ENCODE data around the gene NAA80.

DNA sequence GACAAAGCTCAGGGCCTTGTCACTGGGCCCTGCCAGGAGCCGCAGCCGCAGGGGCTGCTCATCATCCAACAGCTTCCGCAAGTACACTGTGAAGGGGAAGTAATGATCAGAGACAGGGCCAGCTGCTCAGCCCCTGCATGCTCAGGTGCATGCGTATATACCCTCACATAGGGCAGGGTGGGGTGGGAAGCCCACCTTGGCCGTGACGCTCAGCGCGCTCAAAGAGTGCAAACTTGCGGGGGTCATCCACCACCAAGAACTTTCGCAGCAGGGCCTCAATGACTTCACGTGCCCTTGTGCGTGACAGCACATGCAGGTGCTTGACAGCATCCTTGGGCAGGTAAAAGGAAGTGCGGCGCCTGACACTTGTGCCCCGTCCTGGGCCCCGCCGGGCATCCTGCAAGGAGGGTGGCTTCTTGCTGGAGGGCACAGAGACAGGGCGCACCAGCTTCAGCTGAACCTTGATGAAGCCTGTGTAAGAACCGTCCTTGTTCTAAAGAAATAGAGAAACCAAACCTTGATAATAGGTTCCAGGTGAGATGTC lies 32.2 kb upstream of the NAA80 start:
- no peak for TF ChIP-seq CTCF (IDR thresholded peaks at IDR 0.05; ENCODE audit: low read depth, low read length, poor library complexity, severe bottlenecking)
- TF ChIP-seq EZH2phosphoT487 (IDR thresholded peaks at IDR 0.05; ENCODE audit: borderline replicate concordance, low read length), result no peak

Measured in DOHH2 (cell line).